Activated T-helper 1 cell treated with anti-CD3 and anti-CD28 coated beads, Interleukin-12 subunit alpha, Interleukin-12 subunit beta, Interleukin-2, Interleukin-4 antibody, amounts not matched to agents 30 ng/mL and 10 ng/mL and 1 ng/mL, durations not matched to agents 14 hours and 24 hours and 36 hours (primary cell): ENCODE data around the gene ESD. TPM values are rescaled to one million over a fixed set of nuclear protein-coding genes. Genes with fewer than 3 reads are reported as not detected.

ENCODE experiments used
- DNase-seq: peaks from one replicate; pipeline ENCODE4 v3.0.0; 2021; ENCODE audit warnings: low spot score
- H3K27ac Mint-ChIP-seq: one replicate; pipeline ENCODE4 v1.8.0; 2021; ENCODE audit warnings: mild to moderate bottlenecking, mixed read lengths
- H3K27me3 Mint-ChIP-seq: one replicate; pipeline ENCODE4 v1.8.0; 2022; ENCODE audit warnings: mild to moderate bottlenecking, moderate library complexity, mixed read lengths; ENCODE audit not compliant: insufficient read depth
- H3K36me3 Mint-ChIP-seq: one replicate; pipeline ENCODE4 v1.8.0; 2021; ENCODE audit warnings: low read depth, mixed read lengths
- H3K4me1 Mint-ChIP-seq: one replicate; pipeline ENCODE4 v1.8.0; 2021; ENCODE audit warnings: low read depth, mixed read lengths
- H3K4me3 Mint-ChIP-seq: one replicate; pipeline ENCODE4 v1.8.0; 2021; ENCODE audit warnings: mild to moderate bottlenecking, moderate library complexity, mixed read lengths
- H3K9me3 Mint-ChIP-seq: one replicate; pipeline ENCODE4 v1.8.0; 2021; ENCODE audit warnings: mixed read lengths
- intact Hi-C: fragments of 100-400 bp; cut with micrococcal nuclease; formaldehyde crosslinking; loops from one replicate; pipeline ENCODE4 v1.15.1; 2024
- total RNA-seq: library from RNA; stranded (reverse); gene quantifications from 2 replicates; pipeline ENCODE4 v1.2.3, GENCODE V29; 2022

ESD gene
- total RNA-seq, 1 donor from 2014 or later, result 96.8 TPM

GRCh38 chr13:46753917-46754316, 43.0 kb downstream of the ESD start:
- no peak for DNase-seq
- intact Hi-C loops, result loop anchor here (5.0 kb wide), 2 partner anchors 87 to 577 kb away; no protein-coding TSS in a partner anchor

GRCh38 chr13:46753137-46753536, 43.8 kb downstream of the ESD start:
- intact Hi-C loops, result loop anchor here (5.0 kb wide), 2 partner anchors 86 to 576 kb away; no protein-coding TSS in a partner anchor
- H3K27me3 Mint-ChIP-seq, result no peaks in the 10 kb centered on the region
- peaks cover 25% of the 10 kb centered on the region for H3K36me3 Mint-ChIP-seq
- H3K4me3 Mint-ChIP-seq, result no peak overlapping the region
- H3K27ac Mint-ChIP-seq, result no peak overlapping the region
- H3K9me3 Mint-ChIP-seq, result no peaks in the 10 kb centered on the region
- H3K4me1 Mint-ChIP-seq, result peaks cover 50% of the 10 kb centered on the region
- no peak for DNase-seq

More at GRCh38 chr13:46753917-46754316, 43.0 kb downstream of the ESD start:
- Mint-ChIP-seq H3K4me3 (no peak overlapping the region), H3K4me1 (peaks cover 53% of the 10 kb centered on the region), H3K9me3 (no peaks in the 10 kb centered on the region), H3K27ac (no peak overlapping the region), H3K27me3 (no peaks in the 10 kb centered on the region), H3K36me3 (peaks cover 19% of the 10 kb centered on the region)

GRCh38 chr13:46751811-46752635, 44.9 kb downstream of the ESD start:
- no peaks in the 10 kb centered on the region for H3K27me3 Mint-ChIP-seq
- H3K36me3 Mint-ChIP-seq, result peaks cover 26% of the 10 kb centered on the region
- peaks cover 47% of the 10 kb centered on the region for H3K4me1 Mint-ChIP-seq
- no peaks in the 10 kb centered on the region for H3K9me3 Mint-ChIP-seq
- intact Hi-C loops, result loop anchor here (1.0 to 5.0 kb wide), 7 partner anchors 45 to 575 kb away; partner anchors contain the start of gene ESD
- peak overlapping the region; percentile 69 for H3K27ac Mint-ChIP-seq
- peak overlapping the region; percentile 5 for H3K4me3 Mint-ChIP-seq
- DNase-seq, result peak; percentile 66

- Mint-ChIP-seq H3K27ac (no peak overlapping the region), H3K9me3 (no peaks in the 10 kb centered on the region), H3K36me3 (peaks cover 35% of the 10 kb centered on the region), H3K4me1 (peaks cover 55% of the 10 kb centered on the region), H3K27me3 (no peaks in the 10 kb centered on the region), H3K4me3 (no peak overlapping the region)
- intact Hi-C loops, result loop anchor here (5.0 kb wide), 2 partner anchors 83 to 573 kb away; no protein-coding TSS in a partner anchor
- DNase-seq, result no peak
These were observed 47.0 kb downstream of the ESD start for GRCh38 chr13:46749951-46750350.

GRCh38 chr13:46748300-46748699, 48.7 kb downstream of the ESD start:
- no peak overlapping the region for H3K4me3 Mint-ChIP-seq
- no peak for DNase-seq
- peaks cover 31% of the 10 kb centered on the region for H3K36me3 Mint-ChIP-seq
- H3K9me3 Mint-ChIP-seq, result no peaks in the 10 kb centered on the region
- H3K4me1 Mint-ChIP-seq, result peaks cover 49% of the 10 kb centered on the region
- H3K27me3 Mint-ChIP-seq, result no peaks in the 10 kb centered on the region
- intact Hi-C loops, result no loop called here
- H3K27ac Mint-ChIP-seq, result no peak overlapping the region

- peaks cover 41% of the 10 kb centered on the region for H3K4me1 Mint-ChIP-seq
- H3K4me3 Mint-ChIP-seq, result no peak overlapping the region
- H3K27me3 Mint-ChIP-seq, result no peaks in the 10 kb centered on the region
- no peak overlapping the region for H3K27ac Mint-ChIP-seq
- DNase-seq, result no peak
- no peaks in the 10 kb centered on the region for H3K9me3 Mint-ChIP-seq
- H3K36me3 Mint-ChIP-seq, result peaks cover 31% of the 10 kb centered on the region
- intact Hi-C loops, result no loop called here
These were observed 49.7 kb downstream of the ESD start for GRCh38 chr13:46747031-46747820.

- peaks cover 39% of the 10 kb centered on the region for H3K36me3 Mint-ChIP-seq
- H3K4me3 Mint-ChIP-seq, result no peak overlapping the region
- intact Hi-C loops, result no loop called here
- no peaks in the 10 kb centered on the region for H3K9me3 Mint-ChIP-seq
- peaks cover 27% of the 10 kb centered on the region for H3K4me1 Mint-ChIP-seq
- H3K27me3 Mint-ChIP-seq, result no peaks in the 10 kb centered on the region
- no peak for DNase-seq
- no peak overlapping the region for H3K27ac Mint-ChIP-seq
These were observed 51.3 kb downstream of the ESD start for GRCh38 chr13:46745706-46746105.

- no peak for DNase-seq
- Mint-ChIP-seq H3K36me3 (peaks cover 32% of the 10 kb centered on the region), H3K9me3 (no peaks in the 10 kb centered on the region), H3K4me3 (no peak overlapping the region), H3K27ac (no peak overlapping the region), H3K4me1 (peaks cover 21% of the 10 kb centered on the region), H3K27me3 (no peaks in the 10 kb centered on the region)
- intact Hi-C loops, result no loop called here
These were observed 51.9 kb downstream of the ESD start for GRCh38 chr13:46745062-46745461.

GRCh38 chr13:46743191-46743590, 53.8 kb downstream of the ESD start:
- H3K4me1 Mint-ChIP-seq, result peaks cover 8% of the 10 kb centered on the region
- no peak overlapping the region for H3K4me3 Mint-ChIP-seq
- intact Hi-C loops, result no loop called here
- H3K27me3 Mint-ChIP-seq, result no peaks in the 10 kb centered on the region
- H3K9me3 Mint-ChIP-seq, result no peaks in the 10 kb centered on the region
- DNase-seq, result no peak
- H3K36me3 Mint-ChIP-seq, result peaks cover 24% of the 10 kb centered on the region
- no peak overlapping the region for H3K27ac Mint-ChIP-seq

GRCh38 chr13:46739447-46740098, 57.4 kb downstream of the ESD start:
- no peak overlapping the region for H3K4me3 Mint-ChIP-seq
- no peak for DNase-seq
- H3K36me3 Mint-ChIP-seq, result peaks cover 22% of the 10 kb centered on the region
- intact Hi-C loops, result no loop called here
- no peaks in the 10 kb centered on the region for H3K9me3 Mint-ChIP-seq
- H3K27ac Mint-ChIP-seq, result no peak overlapping the region
- H3K4me1 Mint-ChIP-seq, result no peaks in the 10 kb centered on the region
- H3K27me3 Mint-ChIP-seq, result no peaks in the 10 kb centered on the region

- H3K4me1 Mint-ChIP-seq, result no peaks in the 10 kb centered on the region
- no peak overlapping the region for H3K4me3 Mint-ChIP-seq
- no peak for DNase-seq
- no peak overlapping the region for H3K27ac Mint-ChIP-seq
- no peaks in the 10 kb centered on the region for H3K27me3 Mint-ChIP-seq
- H3K36me3 Mint-ChIP-seq, result peaks cover 24% of the 10 kb centered on the region
- no peaks in the 10 kb centered on the region for H3K9me3 Mint-ChIP-seq
- intact Hi-C loops, result no loop called here
These were observed 58.2 kb downstream of the ESD start for GRCh38 chr13:46738766-46739165.

GRCh38 chr13:46738055-46738454, 58.9 kb downstream of the ESD start:
- H3K27me3 Mint-ChIP-seq, result no peaks in the 10 kb centered on the region
- no peak overlapping the region for H3K4me3 Mint-ChIP-seq
- DNase-seq, result no peak
- intact Hi-C loops, result no loop called here
- H3K4me1 Mint-ChIP-seq, result no peaks in the 10 kb centered on the region
- H3K36me3 Mint-ChIP-seq, result peaks cover 24% of the 10 kb centered on the region
- no peak overlapping the region for H3K27ac Mint-ChIP-seq
- no peaks in the 10 kb centered on the region for H3K9me3 Mint-ChIP-seq
